GM04504 (cell line): ENCODE results near the gene ATF7.
A peak's percentile ranks its signal among the peaks of the same experiment; 100 is the strongest.
"Not testable (repeated sequence)": the region's sequence is repeated elsewhere in the genome, so short reads cannot be mapped to it uniquely, and the experiment has no call there.

ENCODE experiments used
- DNase-seq: peaks from one replicate; pipeline ENCODE4 v3.0.0-alpha.2; 2012; ENCODE audit warnings: low read depth

ATF7 gene

DNA sequence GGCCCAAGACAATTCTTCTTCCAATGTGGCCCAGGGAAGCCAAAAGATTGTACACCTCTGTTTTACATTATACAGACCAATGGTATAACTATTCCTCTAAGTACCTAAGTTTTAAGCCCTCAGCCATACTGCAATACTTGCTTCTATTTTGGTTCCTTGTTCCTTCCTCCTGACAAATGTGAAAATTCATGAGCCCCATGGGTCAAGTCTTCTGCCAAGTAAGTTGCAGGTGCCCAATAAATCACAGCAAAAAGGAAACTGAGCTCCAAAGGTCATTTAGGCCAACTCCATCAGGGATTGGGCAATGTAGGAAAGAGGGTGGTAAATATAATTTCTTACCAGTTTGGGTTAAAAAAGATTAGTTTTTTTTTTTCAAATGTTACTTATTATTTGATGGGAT lies 61.2 kb downstream of the ATF7 start:
- no peak for DNase-seq

DNA sequence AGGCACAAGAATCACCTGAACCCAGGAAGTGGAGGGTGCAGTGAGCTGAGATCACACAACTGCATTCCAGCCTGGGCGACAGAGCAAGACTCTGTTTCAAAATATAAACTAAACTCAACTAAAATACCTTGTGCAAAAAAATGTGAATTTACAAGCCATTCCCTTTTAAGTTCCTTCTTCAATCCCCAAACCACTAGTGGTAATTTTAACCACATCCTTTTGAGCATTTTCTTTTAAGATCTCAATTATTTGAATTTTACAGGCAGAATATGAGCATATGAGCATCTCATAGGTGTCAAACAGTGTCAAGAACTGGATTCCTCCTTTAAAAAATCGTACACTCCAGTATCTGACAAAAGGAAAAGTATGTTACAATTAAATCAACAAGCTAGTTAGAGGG lies 61.9 kb downstream of the ATF7 start:
- DNase-seq = no peak

DNA sequence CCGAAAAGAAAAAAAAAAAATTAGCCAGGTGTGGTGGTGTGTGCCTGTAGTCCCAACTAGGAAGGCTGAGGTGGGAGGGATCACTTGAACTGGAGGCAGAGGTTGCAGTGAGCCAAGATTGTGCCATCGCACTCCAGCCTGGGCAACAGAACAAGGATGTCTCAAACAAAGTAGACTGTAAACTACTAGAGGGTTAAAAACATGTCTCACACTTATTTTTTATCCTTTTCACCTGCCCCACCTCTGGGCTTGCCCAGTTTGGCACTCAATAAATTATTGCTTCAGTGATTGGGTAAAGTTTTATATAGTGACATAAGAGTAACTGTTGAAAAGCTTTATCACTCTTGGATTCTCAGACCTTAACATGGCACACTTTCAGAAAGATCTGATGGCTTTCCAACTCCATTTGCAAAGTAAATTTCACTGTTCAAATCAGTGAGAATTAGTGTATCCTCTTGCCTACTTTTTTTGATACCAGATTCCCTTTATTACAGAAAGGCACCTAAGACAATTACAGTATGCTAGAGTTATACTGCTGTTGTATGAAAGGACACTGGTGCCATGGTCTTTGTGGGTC lies 62.6 kb downstream of the ATF7 start:
- no peak for DNase-seq

DNA sequence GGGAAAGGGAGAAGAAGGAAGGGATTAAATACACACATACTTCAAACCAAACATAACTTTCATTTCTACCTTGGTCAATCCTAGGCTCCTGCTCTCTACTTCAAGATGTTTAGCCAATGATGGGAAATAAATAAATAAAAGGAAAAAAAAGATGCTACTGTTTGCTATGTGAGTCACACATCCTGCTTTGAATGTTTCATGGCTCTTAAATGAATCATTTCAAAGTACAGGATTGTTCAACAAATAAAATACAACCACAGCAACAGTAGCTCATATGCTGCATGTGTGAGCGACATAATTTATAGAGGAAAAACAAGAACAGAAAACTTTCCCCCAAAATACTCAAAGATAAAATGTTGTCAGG lies 64.6 kb downstream of the ATF7 start:
- peak; percentile 64 for DNase-seq

DNA sequence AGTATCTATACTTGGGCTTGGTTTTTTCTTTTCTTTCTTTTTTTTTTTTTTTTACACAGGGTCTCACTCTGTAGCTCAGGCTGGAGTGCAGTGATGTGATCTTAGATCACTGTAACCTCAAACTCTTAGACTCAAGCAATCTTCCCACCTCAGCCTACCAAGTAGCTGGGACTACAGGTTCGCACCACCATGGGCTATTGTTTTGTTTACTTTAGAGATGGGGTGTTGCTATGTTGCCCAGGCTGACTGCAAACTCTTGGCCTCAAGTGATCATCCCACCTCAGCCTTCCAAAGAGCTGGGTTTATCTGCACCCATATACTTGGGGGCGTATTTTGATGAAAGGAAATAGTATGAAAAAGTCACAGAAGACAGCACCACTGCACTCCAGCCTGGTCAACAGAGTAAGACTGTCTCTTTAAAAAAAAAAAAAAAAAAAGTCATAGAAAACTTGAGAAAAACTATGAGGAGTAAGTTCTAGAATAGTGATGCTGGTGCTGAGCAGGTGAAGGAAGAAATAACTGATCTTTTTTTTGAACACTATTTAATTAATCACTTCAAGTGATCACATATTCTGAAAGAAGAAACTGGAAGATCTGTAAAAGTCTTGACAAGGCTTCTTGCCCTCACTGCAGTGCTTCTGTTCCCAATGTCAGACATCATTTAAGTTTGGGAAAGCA lies 65.1 kb downstream of the ATF7 start:
- no peak for DNase-seq

DNA sequence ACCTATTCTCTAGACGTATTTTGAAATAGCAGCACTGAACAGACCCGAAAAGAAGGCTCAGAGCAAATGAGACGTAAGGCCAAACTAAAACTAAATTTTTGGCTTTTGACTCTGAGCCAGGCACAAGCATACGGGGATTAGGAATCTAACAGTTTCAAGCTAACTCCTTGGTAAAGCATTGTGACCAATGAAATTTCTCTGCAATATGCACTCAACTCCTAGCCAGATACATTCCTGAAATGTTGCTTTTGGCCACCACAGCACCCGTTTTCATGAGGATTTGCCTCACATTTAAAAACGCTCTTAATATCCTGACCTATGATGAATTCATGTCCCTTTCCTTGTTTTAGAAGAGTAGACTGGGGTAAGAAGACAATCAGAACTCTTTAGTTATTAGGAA lies 65.8 kb downstream of the ATF7 start:
- no peak for DNase-seq

DNA sequence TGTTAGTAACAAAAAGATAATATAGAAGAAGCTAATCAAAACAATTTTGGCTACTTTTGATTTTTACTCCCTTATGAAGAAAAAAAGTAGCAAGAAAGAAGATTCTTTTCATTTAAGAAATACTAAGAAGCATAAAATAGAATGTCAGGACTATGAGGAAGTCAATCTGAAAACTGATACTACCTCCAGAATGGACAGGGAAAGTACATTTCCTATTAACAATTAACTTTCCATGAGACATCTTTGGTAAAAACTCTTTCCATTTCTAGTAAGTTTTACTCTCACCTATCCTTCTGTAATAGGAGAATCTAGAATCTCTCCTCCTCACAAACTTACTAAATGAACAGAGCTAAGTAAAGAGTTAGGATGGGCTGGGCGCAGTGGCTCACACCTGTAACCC lies 67.6 kb downstream of the ATF7 start:
- no peak for DNase-seq

DNA sequence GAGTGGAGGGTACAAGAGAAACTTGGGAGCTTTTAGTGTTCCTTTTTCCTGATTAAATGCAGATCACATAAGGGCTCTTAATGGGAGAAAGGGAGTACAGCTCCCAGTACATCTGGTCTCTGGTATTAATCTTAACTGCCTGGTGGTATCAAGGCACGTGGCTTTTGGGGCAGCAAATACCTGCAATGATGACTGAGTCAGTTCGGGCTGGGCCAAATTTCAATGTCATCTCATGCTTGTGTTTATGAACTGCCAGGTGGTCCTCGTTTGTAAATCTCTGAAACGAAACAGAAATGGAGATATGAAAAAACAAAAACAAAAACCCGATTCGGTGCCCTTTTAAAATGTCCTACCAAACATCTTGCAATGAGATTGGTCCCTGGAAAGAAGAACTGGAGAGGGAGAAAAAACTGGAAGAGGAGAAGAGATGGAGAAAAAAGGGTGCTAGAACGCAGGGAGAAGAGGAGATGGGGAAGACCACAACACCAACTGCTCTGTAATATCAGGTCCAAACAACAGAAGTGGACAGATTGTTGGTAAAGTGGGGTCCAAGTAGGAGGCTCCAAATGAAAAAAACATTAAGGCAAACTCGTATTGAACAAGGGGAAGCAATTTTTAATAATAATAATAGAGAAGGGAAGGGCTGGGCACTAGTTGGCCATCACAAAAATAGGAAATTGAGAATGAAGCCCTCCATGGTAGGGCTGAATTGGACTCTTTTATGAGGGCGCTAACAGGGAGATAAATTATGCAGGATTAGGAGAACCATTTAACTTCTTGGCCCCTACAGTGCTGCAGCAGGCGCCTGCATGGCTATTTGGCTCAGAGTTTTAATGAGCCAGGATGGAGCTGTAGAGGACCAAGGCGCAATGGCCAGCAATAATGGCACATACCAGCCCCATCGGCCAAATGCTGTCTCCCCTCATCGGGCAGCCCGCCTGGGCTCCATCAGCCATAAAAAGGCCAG lies 73.5 kb downstream of the ATF7 start:
- DNase-seq = no peak

DNA sequence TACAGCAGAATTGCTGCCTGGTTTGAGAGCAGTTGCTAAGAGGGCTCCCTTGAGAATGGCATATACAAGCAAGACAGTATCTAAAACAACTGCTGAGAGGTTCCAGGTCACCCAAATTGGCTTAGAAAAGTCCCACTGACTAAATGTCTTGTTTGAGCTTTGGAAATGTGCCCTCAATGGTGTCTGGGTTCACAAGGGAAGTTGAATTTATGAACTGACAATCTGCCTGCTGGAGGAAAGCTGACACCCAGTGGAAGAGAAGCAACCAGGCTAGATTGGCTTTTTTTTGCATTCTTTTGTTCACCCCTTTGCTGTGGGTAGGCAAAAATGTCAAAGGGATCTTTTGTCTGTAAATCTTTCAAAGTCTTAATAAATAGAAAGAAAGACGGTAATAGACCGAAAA lies 74.3 kb downstream of the ATF7 start:
- no peak for DNase-seq

DNA sequence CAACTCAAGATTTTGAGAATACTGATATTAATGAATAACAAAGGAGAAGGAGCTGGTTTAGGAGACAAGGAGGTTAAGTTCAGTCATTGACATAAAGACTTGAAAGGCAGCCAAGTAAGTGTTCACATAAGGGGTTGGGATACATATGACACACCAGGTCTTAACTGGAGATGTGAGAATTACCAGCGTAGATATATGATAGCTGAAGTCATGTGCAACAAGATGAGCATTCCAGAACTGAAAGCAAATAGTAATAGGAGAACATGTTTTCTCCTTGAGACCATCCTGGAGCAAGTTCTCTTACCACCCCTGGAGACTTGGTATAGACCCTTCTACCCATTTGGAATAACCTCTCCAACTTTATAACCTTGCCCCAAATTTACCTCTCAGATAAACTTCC lies 75.6 kb downstream of the ATF7 start:
- DNase-seq = no peak

DNA sequence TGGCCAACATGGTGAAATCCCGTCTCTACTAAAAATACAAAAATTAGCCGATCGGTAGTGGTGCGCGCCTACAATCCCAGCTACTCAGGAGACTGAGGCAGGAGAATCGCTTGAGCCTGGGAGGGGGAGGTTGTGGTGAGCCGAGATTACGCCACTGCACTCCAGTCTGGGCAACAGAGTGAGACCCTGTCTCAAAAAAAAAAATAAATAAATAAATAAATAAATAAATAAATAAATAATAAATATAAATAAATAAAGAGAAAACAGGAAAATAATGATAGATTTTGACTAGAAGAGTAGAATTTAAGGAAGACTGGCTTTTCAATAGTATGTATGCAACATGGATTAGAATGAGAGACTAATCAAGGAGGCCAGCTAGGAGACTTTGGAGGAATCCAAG lies 76.1 kb downstream of the ATF7 start:
- DNase-seq = not testable (repeated sequence)

DNA sequence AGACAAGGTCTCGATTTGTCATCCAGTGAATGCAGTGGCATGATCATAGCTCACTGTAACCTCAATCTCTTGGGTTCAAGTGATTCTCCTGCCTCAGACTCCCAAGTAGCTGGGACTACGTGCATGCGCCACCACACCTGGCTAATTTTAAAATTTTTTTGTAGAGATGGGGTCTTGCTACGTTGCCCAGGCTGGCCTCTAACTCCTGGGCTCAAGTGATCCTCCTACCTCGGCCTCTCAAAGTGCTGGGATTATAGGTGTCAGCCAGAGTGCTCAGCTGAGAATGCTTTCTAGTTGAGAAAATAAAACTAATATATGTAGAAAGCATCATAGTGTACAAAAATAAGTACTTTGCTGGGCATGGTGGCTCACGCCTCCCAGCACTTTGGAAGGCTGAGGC lies 77.8 kb downstream of the ATF7 start:
- not testable (repeated sequence) for DNase-seq

DNA sequence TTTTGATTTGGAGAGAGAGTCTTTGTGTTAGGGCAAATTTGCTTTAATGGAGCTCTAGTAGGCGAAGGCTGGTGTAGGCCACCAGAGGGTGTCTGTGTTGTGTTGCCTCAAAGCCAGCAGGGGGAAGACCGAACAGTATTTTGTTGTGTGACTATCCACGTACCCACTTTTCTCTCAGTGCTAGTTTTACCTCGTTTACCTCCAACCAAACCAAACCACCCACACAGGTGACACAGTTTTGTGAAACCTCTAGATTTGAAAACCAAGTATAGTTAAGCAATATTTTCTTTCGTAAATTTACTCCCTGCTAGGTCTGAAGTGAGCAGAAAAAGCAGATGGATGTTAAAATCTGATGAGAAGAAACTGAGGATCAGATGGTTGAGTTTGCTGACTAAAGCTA lies 82.6 kb downstream of the ATF7 start:
- DNase-seq = peak; percentile 44

DNA sequence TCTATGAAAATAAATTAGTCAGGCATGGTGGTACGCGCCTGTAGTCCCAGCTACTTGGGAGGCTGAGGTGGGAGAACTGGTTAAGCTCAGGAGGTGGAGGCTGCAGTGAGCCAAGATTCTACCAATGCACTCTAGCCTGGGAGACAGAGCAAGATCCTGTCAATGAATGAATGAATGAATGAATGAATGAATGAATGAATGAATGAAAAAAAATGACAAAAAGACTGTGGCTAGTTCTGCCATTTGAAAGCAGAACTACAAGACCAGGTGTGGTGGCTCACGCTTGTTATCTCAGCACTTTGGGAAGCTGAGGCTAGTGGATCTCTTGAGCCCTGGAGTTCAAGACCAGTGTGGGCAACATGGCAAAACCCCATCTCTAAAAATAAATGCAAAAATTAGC lies 86.7 kb downstream of the ATF7 start:
- DNase-seq = no peak

DNA sequence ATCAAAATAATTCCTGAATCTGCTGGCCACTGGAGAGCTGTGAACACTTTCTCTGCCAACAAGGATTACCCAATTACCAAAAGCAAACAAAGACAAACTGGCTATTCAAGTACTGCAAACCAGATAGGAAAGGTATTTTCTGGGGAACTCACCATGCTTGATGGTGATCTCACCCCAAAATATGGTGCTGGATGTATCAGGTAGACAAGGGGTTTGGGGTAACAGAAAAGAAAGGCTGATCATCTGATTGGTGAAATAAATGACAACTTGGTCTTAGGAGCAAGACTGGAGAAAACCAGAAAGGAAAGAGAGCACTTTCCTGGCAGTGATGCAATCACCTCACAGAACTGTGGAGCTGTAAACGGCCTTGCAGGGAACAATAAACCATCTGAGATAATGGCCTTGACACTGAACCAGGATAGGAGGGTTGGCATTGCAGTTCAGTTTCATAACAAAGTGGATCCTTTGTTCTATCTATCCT lies 87.9 kb downstream of the ATF7 start:
- peak; percentile 63 for DNase-seq

DNA sequence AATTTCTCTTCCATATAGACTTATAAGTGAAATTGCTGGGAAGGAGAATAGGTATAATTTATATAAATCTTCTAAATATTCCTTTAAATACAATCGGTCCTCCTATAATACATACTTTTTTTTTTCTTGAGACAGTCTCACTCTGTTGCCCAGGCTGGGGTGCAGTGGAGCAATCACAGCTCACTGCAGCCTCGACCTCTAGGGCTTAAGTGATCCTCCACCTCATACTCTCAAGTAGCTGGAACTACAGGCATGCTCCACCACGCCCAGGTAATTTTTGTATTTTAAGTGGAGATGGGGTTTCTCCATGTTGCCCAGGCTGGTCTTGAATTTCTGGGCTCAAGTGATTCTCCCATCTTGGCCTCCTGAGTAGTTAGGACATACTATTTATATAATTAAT lies 89.2 kb downstream of the ATF7 start:
- no peak for DNase-seq

DNA sequence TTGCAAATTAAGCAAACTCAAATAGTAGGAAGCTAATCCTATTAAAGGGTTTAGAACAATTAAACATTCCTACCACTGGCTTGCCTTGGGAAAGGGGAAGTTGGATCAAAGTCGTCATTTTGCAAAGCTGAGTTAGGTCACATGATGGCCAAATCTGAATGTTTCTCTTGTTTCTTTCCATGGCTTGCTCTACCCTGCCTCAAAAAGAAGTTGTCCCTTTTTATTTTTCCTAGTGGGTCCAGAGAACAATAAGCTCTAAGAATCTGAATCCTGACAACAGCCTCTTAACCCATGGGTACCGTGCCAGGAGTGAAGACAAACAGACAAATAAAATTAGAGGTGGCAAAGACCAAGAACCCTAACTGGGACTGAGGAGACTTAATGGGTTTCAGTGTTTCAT lies 92.7 kb downstream of the ATF7 start:
- no peak for DNase-seq

DNA sequence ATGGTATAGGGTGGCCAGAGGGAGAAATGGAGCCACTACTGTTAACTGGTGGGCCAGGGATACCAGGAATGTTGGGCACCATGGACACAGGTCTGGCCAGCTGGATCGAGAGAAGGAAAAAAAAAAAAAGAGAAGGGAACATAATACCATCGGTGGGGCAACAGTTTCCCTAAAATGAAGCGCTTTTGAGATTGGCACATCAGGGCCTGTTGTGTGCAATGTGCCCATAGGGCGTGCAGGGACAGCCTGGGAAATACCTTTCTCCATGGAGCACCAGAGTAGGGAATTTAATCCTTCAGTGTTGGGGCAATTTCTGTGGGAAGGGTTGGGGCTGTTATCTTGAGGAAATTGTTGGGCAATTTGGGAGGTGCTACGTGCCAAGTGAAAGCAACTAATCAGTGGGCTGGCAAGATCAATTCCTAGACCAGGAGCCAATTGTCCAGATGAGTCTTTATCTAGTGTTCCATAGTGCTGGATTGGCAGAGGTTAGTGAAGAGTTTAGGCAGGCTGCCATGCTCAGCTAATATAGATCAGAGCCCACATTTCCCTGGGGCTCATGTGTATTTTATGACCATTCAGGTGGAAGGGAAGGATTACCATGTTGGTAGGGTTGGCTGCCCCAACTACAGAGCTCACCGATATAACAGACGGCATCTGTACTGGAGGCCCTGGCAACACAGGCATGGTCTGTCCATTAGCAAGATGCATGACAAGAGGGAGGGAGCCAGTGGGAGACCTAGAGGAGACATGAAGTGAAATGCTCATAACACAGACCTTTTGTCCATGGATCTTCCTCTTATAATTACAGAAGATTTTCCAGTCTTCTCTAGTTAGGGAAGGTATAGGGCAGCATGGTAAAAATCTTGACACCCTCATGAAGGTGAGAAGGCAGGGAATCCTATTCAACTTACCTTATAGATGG lies 93.4 kb downstream of the ATF7 start:
- DNase-seq = no peak

DNA sequence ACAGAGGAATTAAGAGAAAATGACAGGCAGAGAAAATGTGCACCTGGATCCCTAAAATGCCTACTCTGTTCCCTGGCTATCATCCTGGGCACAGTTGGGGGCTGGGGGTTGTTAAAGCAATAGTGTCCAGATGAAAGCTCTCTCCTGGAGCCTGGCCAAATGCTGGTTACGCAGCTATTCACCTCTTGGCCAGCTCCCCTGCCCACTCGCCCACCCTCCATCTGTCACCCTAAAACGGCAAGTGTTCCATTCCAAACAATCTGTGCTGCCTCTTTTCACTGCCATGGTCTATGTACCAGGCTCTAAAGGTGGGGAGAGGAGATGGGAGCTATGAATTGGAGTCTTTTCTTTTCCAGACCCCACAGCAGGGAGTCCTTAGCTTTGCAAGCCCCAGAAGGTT lies 94.2 kb downstream of the ATF7 start:
- DNase-seq = no peak

DNA sequence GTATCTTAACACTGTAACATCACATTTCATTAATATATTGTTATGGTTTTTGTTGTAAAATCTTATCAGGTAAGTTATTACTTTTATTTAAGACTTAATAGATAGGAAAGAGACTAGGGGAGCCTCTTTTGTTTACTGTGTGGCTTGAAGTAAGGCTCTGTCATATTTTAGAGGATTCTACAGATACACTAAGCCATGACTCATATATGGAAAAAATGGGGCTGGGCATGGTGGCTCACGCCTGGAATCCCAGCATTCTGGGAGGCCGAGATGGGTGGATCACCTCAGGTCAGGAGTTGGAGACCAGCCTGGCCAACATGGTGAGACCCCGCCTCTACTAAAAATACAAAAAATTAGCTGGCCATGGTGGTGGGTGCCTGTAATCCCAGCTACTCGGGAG lies 95.3 kb downstream of the ATF7 start:
- no peak for DNase-seq

DNA sequence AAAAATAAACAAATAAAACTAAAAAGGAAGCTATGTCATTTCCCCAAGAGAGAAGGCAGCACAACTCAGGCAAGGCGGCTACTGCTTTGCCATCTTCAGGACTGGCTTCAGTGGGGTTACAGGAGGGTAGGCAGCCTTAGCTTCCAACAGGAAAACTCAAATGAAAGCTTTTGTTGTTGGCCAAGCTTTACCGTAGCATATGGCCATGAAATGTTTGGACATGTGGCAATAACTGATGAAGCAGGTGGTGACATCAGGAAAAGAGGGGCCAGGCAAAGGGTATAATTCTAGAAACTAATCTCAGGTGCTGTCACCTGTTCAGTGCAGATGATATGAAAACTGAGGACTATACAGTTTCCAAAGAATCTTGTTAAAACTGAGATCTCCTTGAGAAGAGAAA lies 96.1 kb downstream of the ATF7 start:
- no peak for DNase-seq

DNA sequence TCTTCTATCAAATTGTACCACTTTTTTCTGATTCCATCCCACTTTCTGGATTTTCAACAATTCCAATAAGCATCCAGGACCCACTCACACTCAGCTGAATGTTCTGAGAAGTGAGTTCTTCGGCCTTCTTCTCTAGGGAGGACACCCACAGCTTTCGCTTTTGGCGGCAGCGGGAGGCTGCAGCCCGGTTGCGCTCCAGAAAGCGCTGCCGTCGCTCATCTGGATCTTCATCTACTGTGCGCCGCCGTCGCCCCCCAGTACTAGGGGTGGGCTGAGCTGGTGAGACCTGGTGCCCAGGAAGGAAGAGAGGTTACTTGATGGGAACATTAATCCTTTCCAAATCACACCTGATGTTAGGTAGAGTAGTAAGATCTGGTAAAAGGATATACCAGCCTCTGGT lies 101.7 kb downstream of the ATF7 start:
- DNase-seq = no peak
